Motor neuron (in vitro differentiated cells): Measurements from ENCODE around the gene NRCAM. TPM values are rescaled to one million over a fixed set of nuclear protein-coding genes. Genes with fewer than 3 reads are reported as not detected.
A peak's percentile ranks its signal among the peaks of the same experiment; 100 is the strongest.
"Not testable (repeated sequence)": the region's sequence is repeated elsewhere in the genome, so short reads cannot be mapped to it uniquely, and the experiment has no call there.

Experiments
- ATAC-seq, 8 experiments: fragments of 200-7000 bp; cut with Tn5 transposase; replicated peaks in 6 of 8; 2 replicates each; pipeline ENCODE4 v1.8.0; 2021; ENCODE audit warnings: mild to moderate bottlenecking in 8 of 8, moderate library complexity in 8 of 8
- H3K27ac ChIP-seq, 2 donors: fragments of 250-450 bp; sonication (Bioruptor Pico); 2 replicates each; pipeline ENCODE4 v1.9.0; 2021; ENCODE audit warnings: antibody characterized with exemption in 2 of 2, mild to moderate bottlenecking in 2 of 2, moderate library complexity in 1 of 2
- H3K4me1 ChIP-seq, 2 donors: fragments of 250-450 bp; sonication (Bioruptor Pico); replicated peaks in 1 of 2; 2 replicates each; pipeline ENCODE4 v1.6.1; 2021; ENCODE audit warnings: antibody characterized with exemption in 2 of 2, mild to moderate bottlenecking in 2 of 2, moderate library complexity in 1 of 2
- H3K4me3 ChIP-seq, 5 donors: fragments of 250-450 bp; sonication (Bioruptor Pico); 2 replicates each; pipeline ENCODE4 v1.9.0; 2021; ENCODE audit warnings: antibody characterized with exemption in 5 of 5, mild to moderate bottlenecking in 5 of 5, moderate library complexity in 4 of 5
- whole genome bisulfite sequencing, 10 experiments: fragments of 450-650 bp; shearing (Covaris generic); methylation state at CpG; one replicate each; pipeline ENCODE4 v1.0.0; 2022; 5-methylcytosine and 5-hydroxymethylcytosine counted together
- in situ Hi-C, 9 experiments: fragments of 400-800 bp; cut with MboI; loops; one replicate each; pipeline ENCODE4 v1.15.0; 2021; ENCODE audit warnings: low sequenced_read_pairs in 9 of 9, low pct_unique_long_range_greater_than_20kb in 2 of 9; ENCODE audit not compliant: unreplicated experiment in 9 of 9
- total RNA-seq, 8 experiments: library from RNA; unstranded; fragments of 300-600 nt; gene quantifications; 2 replicates each; pipeline versions ENCODE4 v1.2.3 to v1.2.4, GENCODE V29; 2022

Gene NRCAM
- total RNA-seq, 8 experiments from 2014 or later = 2.8 to 81.9 (median 53.8) TPM

- Histone ChIP-seq H3K4me3 (no peak overlapping the region), H3K27ac (no peak overlapping the region), H3K4me1 (peaks cover 5 to 6% of the 10 kb centered on the region in 2 donors)
- in situ Hi-C loops = no loop called here
- 25 to 100% (median 58%) methylated on average over 1 to 2 of the region's 2 CpGs for WGBS, 10 experiments
- no peak for ATAC-seq
These were observed 85.6 kb downstream of the NRCAM start for GRCh38 chr7:108370616-108371015.

- 30 to 96% (median 79%) methylated on average over 1 to 5 of the region's 5 CpGs for WGBS, 10 experiments
These were observed 87.8 kb downstream of the NRCAM start for GRCh38 chr7:108368466-108368865.

GRCh38 chr7:108367946-108368345 lies 88.3 kb downstream of the NRCAM start:
- Histone ChIP-seq H3K27ac (no peak overlapping the region), H3K4me1 (peaks cover 5 to 6% of the 10 kb centered on the region in 2 donors), H3K4me3 (no peak overlapping the region)
- WGBS, 10 experiments = 62 to 96% (median 80%) methylated on average over 2 to 5 of the region's 6 CpGs; no CpG with 5 or more reads in 3 of the 10 experiments
- peak in 5 of 8 experiments; percentile 16 to 52 (median 38) for ATAC-seq
- in situ Hi-C loops = no loop called here

More at GRCh38 chr7:108368466-108368865, 87.8 kb downstream of the NRCAM start:
- in situ Hi-C loops = no loop called here
- Histone ChIP-seq H3K4me1 (peaks cover 5 to 6% of the 10 kb centered on the region in 2 donors), H3K4me3 (no peak overlapping the region), H3K27ac (peak overlapping the region in 1 of 2 donors; percentile 26)
- ATAC-seq = peak in 1 of 8 experiments; percentile 78

- ATAC-seq = no peak
- Histone ChIP-seq H3K4me3 (no peak overlapping the region), H3K27ac (no peak overlapping the region), H3K4me1 (peaks cover 5 to 6% of the 10 kb centered on the region in 2 donors)
- in situ Hi-C loops = no loop called here
These were observed 88.9 kb downstream of the NRCAM start for GRCh38 chr7:108367314-108367713.

GRCh38 chr7:108363659-108364058 lies 92.6 kb downstream of the NRCAM start:
- in situ Hi-C loops = no loop called here
- Histone ChIP-seq H3K27ac (no peak overlapping the region), H3K4me1 (peaks cover 6% of the 10 kb centered on the region in 2 donors), H3K4me3 (no peak overlapping the region)
- ATAC-seq = no peak

DNA sequence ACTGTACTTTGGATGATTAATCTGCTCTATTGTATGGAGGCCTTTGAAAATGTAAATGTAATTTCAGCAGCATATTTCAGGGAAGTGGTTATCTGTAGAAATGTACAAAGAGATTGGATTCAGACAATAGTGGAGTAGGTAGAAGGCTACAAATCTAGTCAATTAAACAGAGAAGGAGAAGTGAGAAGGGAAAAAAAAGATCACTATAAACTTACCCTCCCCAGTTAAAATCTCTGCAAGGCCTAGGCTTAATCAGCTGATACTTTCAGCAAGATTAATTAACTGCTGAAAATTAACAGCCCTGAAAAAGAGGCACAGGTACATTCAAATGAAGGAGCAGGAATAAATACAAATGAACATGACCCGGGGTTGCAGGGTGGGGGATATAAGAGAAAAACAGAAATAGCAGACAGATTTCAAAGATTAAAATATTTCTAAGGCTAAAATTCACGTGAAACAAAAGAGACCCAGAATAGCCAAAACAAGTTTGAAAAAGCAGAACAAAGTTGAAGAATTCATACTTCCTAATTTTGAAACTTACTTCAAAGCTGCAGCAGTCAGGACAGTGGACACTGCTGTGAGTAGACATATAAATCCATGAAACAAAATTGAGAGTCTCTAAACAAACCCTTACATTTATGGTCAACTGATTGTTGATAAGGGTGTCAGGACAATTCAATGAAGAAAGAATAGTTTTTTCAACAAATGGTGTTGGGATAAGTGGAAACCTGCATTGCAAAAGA lies 96.0 kb downstream of the NRCAM start:
- ATAC-seq = no peak
- Histone ChIP-seq H3K27ac (no peak overlapping the region), H3K4me1 (peaks cover 0 to 4% of the 10 kb centered on the region in 2 donors), H3K4me3 (no peak overlapping the region)
- in situ Hi-C loops = no loop called here
- WGBS, 10 experiments = 16 to 100% (median 83%) methylated on average over 1 to 2 of the region's 2 CpGs

DNA sequence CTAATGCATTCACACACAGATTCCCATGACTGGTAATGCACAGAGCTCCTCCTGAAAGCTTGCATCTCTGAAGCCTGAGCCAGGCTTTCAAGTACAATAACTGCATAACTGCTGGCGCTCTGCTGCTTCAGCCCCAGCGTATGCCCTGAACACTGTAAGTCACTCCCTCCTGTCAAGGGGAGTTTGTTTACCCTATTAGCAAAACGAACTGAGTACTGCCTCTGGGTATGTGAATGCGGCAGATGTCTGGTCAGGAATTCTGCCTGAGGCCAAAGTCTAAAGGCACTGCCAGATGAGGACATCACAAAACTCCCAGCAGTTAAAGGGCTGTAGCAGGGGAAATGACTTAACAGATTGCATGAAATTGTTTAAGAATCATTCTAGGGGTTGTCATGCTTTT lies 97.7 kb downstream of the NRCAM start:
- peak; percentile 99 to 100 (median 100) for ATAC-seq
- H3K4me3 ChIP-seq = no peak overlapping the region
- WGBS, 10 experiments = 10 to 57% (median 47%) methylated on average over 1 to 4 of the region's 4 CpGs; no CpG with 5 or more reads in 4 of the 10 experiments
- in situ Hi-C loops = no loop called here
- H3K27ac ChIP-seq = no peak overlapping the region
- H3K4me1 ChIP-seq = peaks cover 0 to 4% of the 10 kb centered on the region in 2 donors

DNA sequence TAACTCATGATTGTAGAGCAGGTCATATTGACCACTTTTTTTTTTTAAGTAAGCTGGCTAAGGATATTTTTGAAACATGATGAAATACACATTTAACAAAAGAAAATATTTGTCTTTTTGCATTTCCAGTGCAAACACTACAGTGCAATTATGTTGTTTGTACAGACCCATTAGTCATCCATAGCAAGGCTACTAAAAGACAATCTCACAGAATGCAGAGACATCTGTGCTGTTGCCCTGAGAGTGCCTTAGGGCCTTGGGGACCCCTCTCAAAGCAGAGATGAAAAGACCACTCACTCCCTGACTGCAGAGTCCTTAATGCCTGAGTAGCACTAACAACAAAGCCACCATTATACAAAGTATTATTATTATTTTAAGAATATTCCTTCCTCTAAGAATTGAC lies 104.5 kb downstream of the NRCAM start:
- ATAC-seq = peak in 6 of 8 experiments; percentile 38 to 64 (median 52)
- in situ Hi-C loops = no loop called here
- no peak overlapping the region for H3K4me3 ChIP-seq
- no peak overlapping the region for H3K27ac ChIP-seq
- H3K4me1 ChIP-seq = peaks cover 6 to 13% of the 10 kb centered on the region in 2 donors

- 33 to 100% (median 84%) methylated on average over 2 to 3 of the region's 3 CpGs; no CpG with 5 or more reads in 2 of the 10 experiments for WGBS, 10 experiments
- no peak for ATAC-seq
- peaks cover 11 to 13% of the 10 kb centered on the region in 2 donors for H3K4me1 ChIP-seq
- H3K27ac ChIP-seq = no peak overlapping the region
- in situ Hi-C loops = no loop called here
- no peak overlapping the region for H3K4me3 ChIP-seq
These were observed 107.3 kb downstream of the NRCAM start for GRCh38 chr7:108348913-108349312.

GRCh38 chr7:108347616-108348015 lies 108.6 kb downstream of the NRCAM start:
- Histone ChIP-seq H3K4me1 (peaks cover 11 to 13% of the 10 kb centered on the region in 2 donors), H3K4me3 (no peak overlapping the region), H3K27ac (no peak overlapping the region)
- in situ Hi-C loops = no loop called here
- ATAC-seq = peak in 4 of 8 experiments; percentile 20 to 64 (median 28)
- WGBS, 10 experiments = 57 to 100% (median 84%) methylated on average over 1 of the region's 2 CpGs; no CpG with 5 or more reads in 4 of the 10 experiments

DNA sequence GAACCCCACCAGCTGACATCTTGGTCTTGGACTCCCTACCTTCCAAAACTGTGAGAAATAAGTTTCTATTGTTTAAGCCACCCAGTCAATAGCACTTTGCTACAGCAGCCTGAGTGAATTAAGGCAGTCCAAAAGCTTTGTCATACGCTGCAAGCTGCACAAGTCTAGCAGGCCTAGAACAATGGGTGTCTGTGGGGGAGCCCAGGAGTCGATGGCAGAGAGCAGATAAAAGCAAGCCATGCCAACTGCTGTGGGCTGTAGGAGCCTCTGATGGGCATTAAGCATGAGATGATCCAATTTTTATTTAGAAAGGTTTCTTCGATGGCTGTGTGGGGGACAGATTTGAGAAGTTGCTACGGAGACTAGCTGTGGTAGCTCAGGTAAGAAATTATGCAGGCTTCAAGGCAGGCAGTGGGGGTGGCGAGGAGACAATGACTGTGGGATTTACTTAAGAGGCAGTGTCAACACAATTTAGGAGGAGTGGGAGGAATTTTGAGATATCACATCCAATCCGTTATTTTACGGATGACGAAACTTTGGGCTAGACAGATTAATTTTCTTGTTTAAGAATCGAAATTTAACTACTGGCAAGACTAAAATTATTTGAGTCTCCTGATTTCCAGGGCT lies 110.4 kb downstream of the NRCAM start:
- no peak overlapping the region for H3K27ac ChIP-seq
- WGBS, 10 experiments = 41 to 100% (median 72%) methylated on average over 2 to 9 of the region's 9 CpGs

DNA sequence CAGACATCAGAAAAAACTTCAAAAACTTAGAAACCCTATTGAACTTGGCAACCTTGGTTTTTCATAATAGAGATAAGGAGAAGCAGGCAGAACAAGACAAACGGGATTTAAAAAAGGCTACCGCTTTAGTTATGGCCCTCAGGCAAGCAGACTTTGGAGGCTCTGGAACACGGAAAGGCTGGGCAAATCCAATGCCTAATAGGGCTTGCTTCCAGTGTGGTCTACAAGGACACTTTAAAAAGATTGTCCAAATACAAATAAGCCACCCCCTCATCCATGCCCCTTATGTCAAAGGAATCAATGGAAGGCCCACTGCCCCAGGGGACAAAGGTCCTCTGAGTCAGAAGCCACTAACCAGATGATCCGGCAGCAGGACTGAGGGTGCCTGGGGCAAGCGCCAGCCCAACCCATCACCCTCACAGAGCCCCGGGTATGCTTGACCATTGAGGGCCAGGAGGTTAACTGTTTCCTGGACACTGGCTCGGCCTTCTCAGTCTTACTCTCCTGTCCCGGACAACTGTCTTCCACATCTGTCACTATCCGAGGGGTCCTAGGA lies 115.3 kb downstream of the NRCAM start:
- in situ Hi-C loops = no loop called here

More for the DNA sequence above, 110.4 kb downstream of the NRCAM start:
- in situ Hi-C loops = no loop called here
- Histone ChIP-seq H3K4me1 (peaks cover under 1 to 4% of the 10 kb centered on the region in 2 donors), H3K4me3 (no peak overlapping the region)
- ATAC-seq = peak in 1 of 8 experiments; percentile 26

DNA sequence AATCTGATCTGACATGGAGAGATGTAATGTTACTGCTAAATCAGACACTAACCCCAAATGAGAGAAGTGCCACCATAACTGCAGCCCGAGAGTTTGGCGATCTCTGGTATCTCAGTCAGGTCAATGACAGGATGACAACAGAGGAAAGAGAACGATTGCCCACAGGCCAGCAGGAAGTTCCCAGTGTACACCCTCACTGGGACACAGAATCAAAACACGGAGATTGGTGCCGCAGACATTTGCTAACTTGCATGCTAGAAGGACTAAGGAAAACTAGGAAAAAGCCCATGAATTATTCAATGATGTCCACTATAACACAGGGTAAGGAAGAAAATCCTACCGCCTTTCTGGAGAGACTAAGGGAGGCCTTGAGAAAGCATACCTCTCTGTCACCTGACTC lies 115.8 kb downstream of the NRCAM start:
- WGBS, 10 experiments = 0 to 100% (median 100%) methylated on average over 1 to 5 of the region's 6 CpGs; no CpG with 5 or more reads in 2 of the 10 experiments

More for the DNA sequence above, 115.3 kb downstream of the NRCAM start:
- Histone ChIP-seq H3K27ac (no peak overlapping the region), H3K4me1 (peaks cover 3 to 9% of the 10 kb centered on the region in 2 donors), H3K4me3 (no peak overlapping the region)
- 42 to 100% (median 91%) methylated on average over 1 to 8 of the region's 9 CpGs; no CpG with 5 or more reads in 3 of the 10 experiments for WGBS, 10 experiments
- no peak for ATAC-seq

More for the DNA sequence above, 115.8 kb downstream of the NRCAM start:
- H3K27ac ChIP-seq, ATAC-seq, H3K4me3 ChIP-seq, H3K4me1 ChIP-seq, in situ Hi-C loops: not testable (repeated sequence)
